ENCODE results near the gene PCBD1. TPM values are rescaled to one million over a fixed set of nuclear protein-coding genes. Genes with fewer than 3 reads are reported as not detected.

Gene PCBD1
- total RNA-seq, 1 experiment from 2014 or later: 163 TPM

DNA sequence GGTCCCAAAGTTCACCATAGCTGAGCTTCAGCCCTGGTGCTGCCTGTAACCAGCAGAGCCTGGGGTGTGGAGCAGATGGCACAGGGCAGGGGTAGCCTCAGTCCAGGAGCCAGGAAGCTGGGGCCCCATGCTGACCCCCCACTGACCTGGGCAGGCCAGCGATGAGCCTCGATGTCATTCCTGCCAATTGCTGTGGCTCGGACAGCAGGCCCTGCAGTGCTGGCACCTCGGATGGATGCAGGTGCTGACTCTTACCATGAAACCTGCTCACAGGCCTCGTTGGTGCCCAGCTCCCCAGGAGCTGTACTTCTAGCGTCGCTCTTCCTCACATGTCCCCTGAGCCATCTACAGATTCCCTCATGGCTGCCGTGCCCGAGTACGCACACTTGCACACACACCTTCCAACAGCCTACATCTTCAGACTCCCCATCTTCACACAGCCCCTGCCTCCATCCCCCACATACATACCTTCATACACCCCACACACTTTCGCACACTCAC is 46.8 kb upstream of the PCBD1 start:
- Histone ChIP-seq H3K27ac (ENCODE audit: low read depth, low read length) (no peak overlapping the region), H2AFZ (ENCODE audit: low read depth, low read length, poor library complexity, severe bottlenecking) (no peak overlapping the region), H3K9me3 (ENCODE audit: control insufficient read depth in 1 of 2, insufficient read depth in 1 of 2, low read depth in 1 of 2, low read length in 2 of 2) (no peaks in the 10 kb centered on the region), H3K4me2 (ENCODE audit: low read length) (no peak overlapping the region), H4K20me1 (ENCODE audit: insufficient read depth) (no peaks in the 10 kb centered on the region), H3K4me3 (replicated peaks in 1 of 2; ENCODE audit: low read depth in 1 of 2, low read length in 2 of 2) (no peak overlapping the region), H3K9ac (ENCODE audit: low read length) (no peak overlapping the region), H3K36me3 (ENCODE audit: control insufficient read depth in 1 of 2, insufficient read depth in 2 of 2, low read length in 2 of 2) (no peaks in the 10 kb centered on the region), H3K79me2 (ENCODE audit: insufficient read depth, low read length) (no peaks in the 10 kb centered on the region), H3K9me2 (ENCODE audit: insufficient read depth) (no peaks in the 10 kb centered on the region), H3K27me3 (ENCODE audit: insufficient read depth, low read length) (peaks cover 4% of the 10 kb centered on the region; the same call in 1 of the 2 replicates), H3K4me1 (ENCODE audit: control insufficient read depth in 1 of 2, insufficient read depth in 2 of 2, low read length in 2 of 2) (peaks cover 7 to 14% of the 10 kb centered on the region in 2 experiments)
- no TSS peak for BruUV-seq (replicated peaks)
- CTCF ChIA-PET: no interaction called here
- POLR2A ChIA-PET: no interaction called here
- TF ChIP-seq EZH2phosphoT487 (IDR thresholded peaks at IDR 0.05; ENCODE audit: borderline replicate concordance) (no peak), ZFX (IDR thresholded peaks at IDR 0.05) (no peak), POLR2AphosphoS5 (IDR thresholded peaks at IDR 0.05; ENCODE audit: low read depth, low read length) (no peak), EZH2 (IDR thresholded peaks at IDR 0.05) (no peak), POLR2A (IDR thresholded peaks at IDR 0.05; ENCODE audit: borderline replicate concordance, extremely low read depth, insufficient read depth, insufficient read length) (no peak), ZNF274 (IDR thresholded peaks at IDR 0.05; ENCODE audit: low read depth, low read length) (no peak), SIN3A (IDR thresholded peaks at IDR 0.05; ENCODE audit: low read depth) (no peak), JUND (IDR thresholded peaks at IDR 0.05) (no peak), TCF7L2 (IDR thresholded peaks at IDR 0.05; ENCODE audit: borderline replicate concordance, extremely low read depth, insufficient read depth, insufficient read length) (no peak)
- TF ChIP-seq, protein P1, sequence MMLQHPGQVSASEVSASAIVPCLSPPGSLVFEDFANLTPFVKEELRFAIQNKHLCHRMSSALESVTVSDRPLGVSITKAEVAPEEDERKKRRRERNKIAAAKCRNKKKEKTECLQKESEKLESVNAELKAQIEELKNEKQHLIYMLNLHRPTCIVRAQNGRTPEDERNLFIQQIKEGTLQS (IDR thresholded peaks at IDR 0.05): no peak
- TF ChIP-seq, protein P2, sequence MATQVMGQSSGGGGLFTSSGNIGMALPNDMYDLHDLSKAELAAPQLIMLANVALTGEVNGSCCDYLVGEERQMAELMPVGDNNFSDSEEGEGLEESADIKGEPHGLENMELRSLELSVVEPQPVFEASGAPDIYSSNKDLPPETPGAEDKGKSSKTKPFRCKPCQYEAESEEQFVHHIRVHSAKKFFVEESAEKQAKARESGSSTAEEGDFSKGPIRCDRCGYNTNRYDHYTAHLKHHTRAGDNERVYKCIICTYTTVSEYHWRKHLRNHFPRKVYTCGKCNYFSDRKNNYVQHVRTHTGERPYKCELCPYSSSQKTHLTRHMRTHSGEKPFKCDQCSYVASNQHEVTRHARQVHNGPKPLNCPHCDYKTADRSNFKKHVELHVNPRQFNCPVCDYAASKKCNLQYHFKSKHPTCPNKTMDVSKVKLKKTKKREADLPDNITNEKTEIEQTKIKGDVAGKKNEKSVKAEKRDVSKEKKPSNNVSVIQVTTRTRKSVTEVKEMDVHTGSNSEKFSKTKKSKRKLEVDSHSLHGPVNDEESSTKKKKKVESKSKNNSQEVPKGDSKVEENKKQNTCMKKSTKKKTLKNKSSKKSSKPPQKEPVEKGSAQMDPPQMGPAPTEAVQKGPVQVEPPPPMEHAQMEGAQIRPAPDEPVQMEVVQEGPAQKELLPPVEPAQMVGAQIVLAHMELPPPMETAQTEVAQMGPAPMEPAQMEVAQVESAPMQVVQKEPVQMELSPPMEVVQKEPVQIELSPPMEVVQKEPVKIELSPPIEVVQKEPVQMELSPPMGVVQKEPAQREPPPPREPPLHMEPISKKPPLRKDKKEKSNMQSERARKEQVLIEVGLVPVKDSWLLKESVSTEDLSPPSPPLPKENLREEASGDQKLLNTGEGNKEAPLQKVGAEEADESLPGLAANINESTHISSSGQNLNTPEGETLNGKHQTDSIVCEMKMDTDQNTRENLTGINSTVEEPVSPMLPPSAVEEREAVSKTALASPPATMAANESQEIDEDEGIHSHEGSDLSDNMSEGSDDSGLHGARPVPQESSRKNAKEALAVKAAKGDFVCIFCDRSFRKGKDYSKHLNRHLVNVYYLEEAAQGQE (IDR thresholded peaks at IDR 0.05; ENCODE audit: low read depth): no peak
- RAD21 ChIA-PET (ENCODE audit: low non-redundant PET in 1 of 2, low total read pairs in 2 of 2, uncharacterized antibody in 2 of 2, unreplicated experiment in 2 of 2): no interaction called here
- intact Hi-C loops (cut with micrococcal nuclease): no loop called here
- DNase-seq (ENCODE audit: low read depth, low spot score): no peak
- ATAC-seq: no peak
